Measurements from ENCODE around the gene CDH4. TPM values are rescaled to one million over a fixed set of nuclear protein-coding genes. Genes with fewer than 3 reads are reported as not detected.

Gene CDH4
- total RNA-seq, 1 donor from 2014 or later = 22.3 TPM

DNA sequence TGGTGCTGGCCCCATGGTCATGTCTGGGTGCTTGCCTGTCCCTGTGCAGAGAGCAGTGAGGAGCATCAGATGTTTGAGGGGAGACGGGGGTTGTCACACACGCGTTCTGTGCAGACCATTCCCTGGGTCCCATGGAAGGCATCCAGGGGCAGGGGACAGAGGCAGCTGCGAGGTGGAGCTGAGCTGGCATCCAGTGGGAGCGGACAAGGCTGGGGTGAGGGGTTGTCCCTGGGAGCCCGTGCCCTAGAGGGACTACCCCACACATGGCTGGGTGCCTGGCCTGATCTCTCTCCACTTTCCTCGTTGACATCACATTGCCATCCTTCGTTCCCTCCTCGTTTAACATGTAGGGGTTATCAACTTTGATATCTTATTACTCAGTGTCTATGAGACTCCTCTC is 331.3 kb downstream of the CDH4 start:
- DNase-seq = no peak

DNA sequence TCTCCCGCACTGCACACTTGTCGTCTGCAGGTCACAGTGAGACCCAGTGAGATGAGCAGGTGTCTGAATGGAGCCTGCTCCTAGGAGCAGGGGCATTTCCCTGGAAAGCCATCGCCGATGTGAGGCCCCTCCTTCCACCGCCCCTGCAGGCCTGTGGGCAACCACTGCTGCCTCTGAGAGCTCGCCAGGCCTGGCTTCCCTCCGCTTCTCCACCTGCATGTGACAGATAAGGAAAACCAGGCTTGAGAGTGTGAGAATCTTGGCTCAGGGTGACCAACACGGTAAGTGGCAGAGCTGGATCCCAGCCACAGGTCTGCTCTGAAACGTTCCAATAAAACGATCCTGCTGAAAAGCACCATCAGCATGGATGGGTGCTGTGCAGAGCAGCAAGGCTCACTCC is 332.8 kb downstream of the CDH4 start:
- no peak for DNase-seq

DNA sequence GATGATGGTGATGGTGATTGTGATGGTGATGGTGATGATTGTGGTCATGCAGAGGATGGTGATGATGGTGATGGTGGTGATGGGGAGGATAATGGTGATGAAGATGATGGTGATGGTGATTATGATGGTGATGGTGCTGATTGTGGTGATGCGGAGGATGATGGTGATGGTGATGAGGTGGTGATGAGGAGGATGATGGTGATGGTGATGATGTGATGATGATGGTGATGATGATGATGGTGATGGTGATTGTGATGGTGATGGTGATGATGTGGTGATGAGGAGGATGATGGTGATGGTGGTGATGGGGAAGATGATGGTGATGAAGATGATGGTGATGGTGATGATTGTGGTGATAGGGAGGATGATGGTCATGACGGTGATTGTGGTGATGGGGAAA is 333.7 kb downstream of the CDH4 start:
- no peak for DNase-seq

DNA sequence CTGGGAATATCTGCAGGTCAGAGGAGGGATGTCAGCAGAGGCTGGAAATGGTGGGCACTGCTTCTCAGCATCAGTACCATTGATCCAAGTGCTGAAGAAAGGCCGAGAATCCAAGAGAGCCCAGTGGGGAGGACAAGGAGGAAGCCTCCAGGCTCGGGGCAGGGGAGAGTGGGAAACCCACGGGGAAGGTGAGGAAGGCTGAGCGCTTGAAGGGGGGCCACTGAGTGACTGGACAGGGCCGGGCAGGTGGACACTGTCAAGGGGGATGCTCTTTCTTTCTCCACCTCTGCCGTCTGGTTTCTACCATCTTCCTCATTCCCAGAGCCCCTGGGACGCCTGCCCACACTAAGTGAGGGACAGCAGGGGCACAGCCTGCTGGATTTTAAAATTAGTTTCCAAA is 335.0 kb downstream of the CDH4 start:
- no peak for DNase-seq

DNA sequence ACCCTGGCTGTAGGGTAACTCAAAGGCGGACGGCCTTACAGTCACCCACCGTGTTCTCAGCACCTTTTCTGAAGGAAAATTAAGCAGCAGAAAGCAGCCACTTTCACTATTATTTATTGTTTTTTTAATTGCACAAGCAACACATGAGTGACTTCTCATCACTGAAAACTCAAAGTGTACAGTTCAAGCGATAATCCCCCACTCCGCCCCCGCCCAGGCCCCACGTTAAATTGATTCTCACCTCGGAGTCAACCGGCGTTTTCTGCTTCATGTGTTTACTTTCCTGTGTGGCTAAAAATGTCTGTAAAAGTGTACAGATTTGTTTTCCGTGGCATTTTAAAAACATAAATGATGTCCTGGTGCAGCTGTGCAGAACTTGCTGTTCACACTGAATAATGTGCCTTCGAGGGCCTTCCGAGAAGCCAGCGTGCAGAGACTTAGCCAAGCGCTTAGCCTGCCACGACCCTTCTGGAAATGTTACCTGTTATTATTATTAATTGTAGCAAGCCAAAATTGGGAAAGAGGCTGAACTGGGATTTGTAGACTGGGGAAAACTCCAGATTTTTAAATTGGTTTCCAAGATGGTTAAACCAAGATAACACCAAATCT is 335.7 kb downstream of the CDH4 start:
- no peak for DNase-seq

DNA sequence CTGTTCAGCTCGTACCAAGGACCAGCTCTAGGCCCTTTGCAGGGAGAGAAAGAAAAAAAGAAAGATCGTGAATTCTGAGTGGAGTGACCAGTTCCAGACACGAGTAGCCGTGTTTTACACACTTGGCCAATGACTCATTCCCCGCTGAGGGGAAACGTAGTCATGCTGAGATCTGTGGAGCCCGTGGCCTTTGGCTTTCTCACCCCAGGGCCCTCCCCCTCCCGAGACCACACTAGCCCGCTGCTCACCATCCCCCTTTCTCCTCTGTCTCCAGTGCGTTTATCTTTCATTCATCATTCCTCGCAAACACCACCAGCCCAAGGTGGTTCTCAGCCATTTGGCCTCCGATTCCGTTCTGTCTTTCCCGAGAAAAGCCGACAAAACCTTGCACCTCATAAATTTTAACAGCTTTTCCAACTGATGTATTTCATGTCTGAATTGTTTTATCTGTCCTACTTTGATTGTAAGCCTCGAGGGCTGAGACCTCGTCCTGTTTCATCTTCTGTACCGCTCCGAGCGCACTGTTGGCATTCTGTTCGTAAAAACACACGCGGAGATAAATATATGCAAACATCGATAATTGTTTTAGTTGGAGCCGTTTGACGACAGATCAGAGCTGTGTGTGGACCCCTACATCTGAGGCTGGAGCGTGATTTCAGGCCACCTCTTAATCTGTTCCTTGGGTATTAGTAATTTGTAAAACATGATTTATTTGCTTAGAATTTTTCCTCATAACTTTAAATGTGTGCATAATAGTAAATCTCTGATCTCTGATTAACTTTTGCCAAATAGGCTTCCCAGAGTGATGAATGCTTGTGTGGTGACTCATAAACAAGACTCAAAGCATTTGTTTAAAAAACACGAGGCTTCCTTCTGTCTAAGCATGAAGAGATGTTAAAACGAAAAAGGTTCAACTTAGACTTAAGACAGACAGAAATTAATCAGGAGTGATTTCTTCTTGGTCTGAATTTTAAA is 336.6 kb downstream of the CDH4 start:
- no peak for DNase-seq

DNA sequence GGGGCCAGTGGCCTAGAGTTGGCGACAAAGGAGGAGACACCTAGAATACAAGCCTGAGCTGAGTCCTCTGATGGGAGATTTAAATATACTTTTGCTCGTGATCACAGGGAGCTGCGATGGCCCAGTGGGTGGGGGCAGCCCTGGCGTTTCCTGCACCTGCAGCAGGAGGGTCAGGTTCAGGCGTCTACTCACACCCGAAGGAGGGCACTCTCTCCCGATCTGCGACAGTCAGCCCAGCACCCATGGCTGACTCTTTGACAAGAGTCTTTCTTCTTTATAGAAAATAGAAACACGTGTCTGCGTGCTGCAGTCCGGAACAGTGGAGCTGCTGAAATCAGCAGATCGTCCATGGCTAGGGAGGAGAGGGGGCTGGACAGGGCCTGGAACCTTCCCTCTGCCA is 338.2 kb downstream of the CDH4 start:
- DNase-seq = no peak

DNA sequence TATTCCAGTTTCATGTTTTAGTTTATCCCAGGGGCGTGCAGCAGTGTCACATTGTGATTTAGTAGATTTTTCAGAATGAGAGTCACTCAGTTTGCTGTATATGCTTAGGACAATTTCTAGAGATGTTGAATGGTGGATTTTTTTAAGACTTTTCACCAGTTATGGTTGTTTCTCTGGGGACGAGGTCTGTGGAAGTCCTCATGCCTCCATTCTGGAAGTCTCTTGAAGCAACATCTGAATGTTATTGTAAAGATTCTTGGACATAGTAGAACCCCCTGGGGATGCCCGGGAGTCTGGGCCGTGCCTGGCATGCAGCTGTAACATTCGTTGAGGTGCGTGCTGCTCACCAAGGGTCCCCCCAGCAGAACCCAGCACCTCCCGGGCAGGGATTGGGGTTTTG is 341.5 kb downstream of the CDH4 start:
- DNase-seq = no peak

DNA sequence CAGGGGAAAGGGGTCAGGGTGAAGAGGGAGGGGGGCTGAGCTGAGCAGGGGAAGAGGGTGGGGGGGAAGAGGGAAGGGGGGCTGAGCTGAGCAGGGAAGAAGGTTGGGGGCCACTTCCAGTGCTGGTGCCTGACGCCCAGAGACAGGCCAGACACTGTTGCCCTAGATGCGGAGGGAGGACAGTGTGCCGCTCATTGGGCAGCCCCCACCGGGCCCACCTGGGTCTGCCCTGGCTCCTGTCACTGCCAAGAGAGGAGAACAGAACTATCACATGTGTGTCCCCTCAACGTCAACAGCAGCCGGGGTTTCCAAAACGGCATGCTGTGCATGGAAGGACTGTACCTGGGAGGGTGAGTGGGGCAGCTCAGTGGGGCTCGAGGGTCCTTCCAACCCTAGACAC is 342.1 kb downstream of the CDH4 start:
- no peak for DNase-seq

DNA sequence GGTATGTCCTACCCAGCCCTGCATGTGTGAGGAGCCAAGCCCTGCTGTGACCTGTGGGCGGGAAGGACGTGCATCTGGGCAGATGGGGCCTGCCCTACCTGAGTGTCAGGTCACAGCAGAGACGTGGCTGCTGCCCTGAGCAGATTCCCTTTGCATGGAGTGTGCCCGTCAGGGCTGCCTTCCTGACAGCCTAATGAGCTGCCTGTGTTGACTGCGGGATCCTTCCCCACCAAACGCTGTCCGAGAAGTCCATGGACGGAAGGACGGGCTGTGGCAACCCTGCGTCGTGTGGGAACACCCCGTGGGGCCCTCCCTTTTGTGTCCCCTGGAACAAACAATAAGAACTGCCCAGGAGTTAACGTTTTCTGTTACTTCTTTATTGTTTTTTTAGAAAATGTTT is 343.2 kb downstream of the CDH4 start:
- no peak for DNase-seq

DNA sequence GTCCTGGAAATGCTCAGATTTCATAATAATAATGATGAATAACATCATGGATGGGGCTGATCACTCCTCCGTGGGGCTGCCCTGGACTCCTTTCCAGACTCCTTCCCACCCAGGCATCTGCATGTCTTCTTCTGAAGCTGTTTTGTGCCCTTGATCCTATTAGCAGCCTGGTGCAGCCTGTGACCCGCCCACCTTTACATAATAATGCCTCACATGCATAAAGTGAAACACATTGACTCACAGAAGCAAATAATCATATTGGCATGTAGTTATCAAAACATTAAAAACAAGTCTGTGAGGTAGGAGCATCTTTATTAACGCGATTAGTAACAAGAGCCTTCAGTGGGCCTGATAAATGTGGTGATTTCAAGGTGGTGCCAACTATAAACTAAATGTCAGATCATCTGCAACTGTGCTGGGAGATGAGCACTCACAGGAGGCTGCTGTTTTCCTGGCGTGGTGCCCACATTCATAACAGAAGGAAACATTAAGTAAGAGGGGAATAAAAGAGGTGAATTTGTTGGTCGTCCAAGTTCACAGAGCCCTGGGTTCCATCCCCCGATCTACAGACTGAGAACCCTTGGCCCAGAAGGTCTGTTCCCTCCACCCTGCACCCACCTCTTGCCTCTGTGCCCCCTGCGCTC is 344.7 kb downstream of the CDH4 start:
- DNase-seq = no peak

DNA sequence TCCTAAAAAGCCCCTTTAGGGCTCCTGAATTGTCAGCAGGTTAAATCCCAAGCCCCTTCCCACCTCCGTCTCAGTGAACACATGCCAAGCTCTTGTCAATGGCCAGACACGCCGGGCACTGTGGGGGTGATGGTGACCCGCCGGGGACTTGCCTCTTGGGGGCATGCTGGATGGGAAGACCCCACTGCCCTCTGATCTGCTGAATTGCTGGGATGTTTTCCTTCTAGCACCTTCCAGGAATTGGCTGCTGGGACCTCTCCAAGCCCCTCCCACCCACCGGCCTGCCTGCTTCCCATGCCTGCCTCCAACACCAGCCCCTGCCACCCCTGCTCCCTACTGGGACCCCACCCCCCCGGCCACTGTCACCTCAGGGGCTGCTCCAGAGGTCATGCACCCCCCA is 345.9 kb downstream of the CDH4 start:
- DNase-seq = no peak

DNA sequence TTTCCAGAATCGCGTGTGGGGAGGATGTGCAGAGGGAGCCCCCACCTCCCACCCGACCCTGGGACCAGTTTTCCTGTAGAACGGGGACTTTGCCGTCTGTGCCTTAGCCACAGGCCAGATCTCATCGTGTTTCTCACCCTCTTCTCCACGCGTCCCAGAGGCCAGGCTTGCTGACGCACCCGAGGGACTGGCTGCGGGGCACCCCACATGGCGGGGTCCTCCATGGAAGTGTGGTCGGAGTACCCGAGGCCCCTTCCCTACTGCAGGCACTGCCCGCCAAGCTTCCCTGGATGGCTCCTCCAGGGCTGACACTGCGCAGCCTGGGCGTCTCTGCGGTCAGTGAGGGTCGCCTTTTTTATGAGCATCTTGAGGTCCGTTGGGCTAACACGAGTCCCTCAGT is 346.5 kb downstream of the CDH4 start:
- no peak for DNase-seq

DNA sequence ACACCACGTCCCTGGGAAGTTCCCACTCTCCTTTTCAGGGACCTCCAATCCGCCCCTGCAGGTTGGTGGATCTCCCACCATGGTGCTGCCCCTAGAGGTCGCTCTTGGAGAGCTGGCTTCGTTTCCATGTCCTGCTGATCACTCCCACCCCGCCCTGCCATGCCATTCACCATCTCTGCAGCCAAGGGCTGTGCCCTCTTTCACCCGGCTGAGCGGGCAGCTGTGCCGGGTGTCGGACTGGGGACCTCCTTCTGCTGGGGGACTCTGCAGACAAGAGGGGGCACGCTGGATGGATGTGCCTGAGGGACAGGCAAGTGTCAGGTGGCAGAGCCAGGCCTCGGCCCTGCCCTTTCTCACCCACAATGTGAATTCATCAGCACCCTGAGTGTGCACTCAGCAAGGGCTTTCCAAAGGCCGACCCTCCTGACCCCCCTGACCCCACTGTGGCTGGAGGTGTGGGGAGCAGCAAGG is 347.0 kb downstream of the CDH4 start:
- DNase-seq = no peak

DNA sequence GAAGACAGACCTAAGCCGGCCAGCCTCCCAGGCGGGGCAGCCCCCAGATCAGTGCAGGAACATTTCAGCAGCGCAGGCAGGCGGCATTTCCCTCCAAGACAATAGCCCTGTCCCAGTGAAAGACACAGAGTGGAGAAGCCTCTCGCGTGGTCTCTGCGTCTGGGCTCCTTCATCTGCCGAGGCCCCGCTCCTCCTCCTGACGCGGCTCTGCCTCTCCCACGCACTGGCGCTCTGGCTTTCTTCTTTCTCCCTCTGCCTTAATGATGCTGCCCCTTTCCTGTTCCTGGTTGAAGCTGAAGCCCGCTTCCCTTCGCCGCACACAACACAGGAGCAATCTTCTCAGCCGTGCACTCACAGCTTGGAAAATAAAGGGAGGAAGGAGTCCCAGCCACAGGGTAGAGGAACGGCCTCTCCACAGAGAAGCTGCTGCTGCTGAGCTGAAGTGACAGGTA is 347.5 kb downstream of the CDH4 start:
- DNase-seq = peak; percentile 7

DNA sequence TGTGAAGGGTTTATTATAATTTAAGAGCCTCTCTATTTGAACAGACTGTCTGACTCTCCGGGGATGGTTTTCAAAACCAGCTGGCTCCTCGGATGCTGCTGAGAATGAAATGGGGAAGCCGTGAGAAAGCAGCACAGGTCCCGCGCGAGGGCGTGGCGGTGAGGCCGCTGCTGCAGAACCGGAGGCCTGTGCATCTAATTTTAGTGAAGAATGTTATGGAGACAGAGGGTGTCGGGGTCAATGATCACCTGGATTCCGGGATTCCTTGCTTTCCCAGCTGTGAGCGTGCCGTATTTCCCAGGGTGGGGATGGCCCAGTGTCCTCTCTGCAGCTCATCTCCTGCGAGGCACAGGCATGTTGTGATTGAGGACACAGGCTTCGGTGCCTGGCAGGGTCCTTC is 348.0 kb downstream of the CDH4 start:
- no peak for DNase-seq

DNA sequence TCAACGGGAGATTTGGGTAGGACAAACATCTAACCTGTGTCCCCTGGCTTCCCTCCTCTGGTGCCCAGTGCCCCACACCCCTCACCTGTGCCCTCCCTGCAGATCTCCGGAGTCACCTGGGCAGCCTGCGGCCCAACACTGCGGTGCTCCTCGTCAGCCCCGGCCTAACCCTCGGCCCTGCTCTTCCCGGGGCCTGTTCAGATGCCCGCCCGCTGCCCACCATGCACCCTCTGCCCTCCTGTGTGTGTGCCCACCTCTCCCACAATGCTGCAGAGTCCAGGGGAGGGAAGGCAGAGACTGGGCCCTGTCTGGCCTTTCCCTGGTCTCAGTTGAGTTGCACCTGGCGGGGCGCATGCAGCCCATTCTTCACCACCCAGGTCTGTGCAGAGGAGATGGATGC is 349.3 kb downstream of the CDH4 start:
- no peak for DNase-seq

DNA sequence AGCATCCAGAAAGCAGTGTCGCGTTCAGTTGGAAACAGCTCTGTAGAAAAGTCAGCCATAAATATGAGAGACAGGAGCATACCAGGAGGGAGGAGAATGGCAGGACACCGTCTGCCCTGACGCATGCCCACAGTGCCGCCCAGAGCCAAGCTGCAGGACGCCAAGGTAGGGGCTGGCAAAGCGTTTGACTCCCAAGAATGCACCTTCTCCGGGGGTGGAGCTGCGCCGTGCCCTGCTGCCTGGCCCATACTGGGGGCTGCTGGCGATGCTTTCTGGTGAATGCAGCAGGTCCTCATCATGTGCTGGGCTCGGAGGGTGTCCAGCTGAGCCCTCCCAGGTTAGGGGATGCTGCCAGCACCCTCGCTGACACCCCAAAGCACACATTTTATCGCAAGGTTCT is 349.8 kb downstream of the CDH4 start:
- no peak for DNase-seq

DNA sequence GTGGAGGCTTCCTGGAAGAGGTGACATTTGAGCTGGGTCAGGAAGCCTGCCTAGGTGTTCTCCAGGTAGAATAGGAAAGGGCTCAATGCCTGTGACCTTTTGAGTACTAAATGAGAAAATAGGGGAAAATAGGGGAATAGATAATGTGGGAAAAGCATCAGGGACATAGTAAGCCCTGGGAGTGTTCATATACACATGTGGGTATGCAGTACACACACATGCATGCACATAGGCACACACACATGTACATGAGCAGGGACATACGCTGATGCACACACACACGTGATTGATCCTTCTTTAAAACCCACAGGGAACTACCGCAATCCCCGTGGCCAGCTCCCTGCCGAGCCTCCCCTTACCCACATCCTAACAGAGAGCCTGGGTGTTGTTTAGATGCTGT is 351.7 kb downstream of the CDH4 start:
- DNase-seq = no peak

DNA sequence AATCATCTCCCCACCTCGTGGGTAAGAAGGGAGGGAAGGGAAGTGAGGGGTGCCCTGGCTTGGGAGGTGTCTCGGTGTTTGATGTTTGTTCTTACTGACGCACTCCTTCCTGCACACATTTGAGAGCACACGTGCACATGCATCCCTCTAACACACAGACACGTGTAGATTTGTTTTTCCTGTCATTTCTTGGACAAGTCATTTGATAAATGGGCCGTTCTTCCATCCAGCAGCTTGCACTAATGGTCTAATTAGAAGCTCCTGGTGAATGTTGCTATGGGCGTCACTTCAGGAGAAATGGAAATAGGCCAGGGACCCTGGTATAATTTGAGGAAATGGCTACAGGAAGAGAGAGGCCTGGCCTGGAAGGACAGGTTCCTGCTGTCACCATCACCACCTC is 352.5 kb downstream of the CDH4 start:
- DNase-seq = no peak

DNA sequence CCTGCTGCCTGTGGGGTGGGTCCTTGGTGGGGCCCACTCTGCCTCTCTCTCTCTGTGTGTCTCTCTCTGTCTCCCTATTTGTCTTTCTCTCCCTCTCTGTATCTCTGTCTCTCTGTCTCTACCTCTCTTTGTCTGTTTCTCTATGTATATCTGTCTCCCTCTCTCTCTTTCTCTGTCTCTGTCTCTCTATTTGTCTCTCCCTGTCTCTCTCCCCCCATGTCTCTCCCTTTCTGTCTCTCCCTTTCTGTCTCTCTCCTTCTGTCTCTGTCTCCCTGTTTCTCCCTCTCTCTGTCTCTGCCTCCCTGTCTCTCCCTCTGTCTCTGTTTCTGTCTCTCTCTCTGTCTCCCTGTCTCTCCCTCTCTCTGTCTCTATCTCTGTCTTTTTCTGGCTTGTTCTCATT is 353.2 kb downstream of the CDH4 start:
- no peak for DNase-seq

DNA sequence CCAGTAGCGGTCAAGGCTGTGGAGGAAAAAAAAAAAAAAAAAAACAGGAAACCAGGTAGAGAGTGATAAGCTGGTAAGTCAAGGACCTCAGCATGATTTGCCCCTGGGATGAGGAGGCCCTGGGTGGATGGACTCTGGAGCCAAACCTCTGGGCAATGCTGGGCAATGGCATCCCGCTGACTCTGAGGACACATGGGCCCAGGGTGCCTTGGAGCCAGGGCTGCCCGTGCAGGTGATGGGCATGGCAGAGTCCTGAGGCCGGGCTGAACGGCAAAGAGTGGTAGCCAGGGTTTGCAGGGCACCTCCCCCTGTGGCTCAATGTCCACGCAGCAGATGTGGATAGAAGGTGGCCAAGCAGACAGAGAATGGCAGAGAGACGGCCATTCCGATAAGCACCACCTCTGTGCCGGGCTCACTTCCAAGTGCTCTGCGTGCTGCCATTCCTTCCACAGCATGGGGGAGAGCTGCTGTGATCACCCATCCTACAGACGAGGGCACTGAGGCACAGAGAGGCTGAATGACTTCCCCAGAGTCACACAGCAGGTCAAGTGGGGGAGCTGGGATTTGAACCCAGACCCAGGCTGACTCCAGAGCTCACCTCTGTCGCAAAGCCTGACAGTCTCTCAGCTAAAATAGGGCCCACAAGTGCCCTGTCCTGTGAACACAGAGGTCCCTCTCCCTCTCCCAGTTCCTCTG is 353.9 kb downstream of the CDH4 start:
- no peak for DNase-seq
